22Rv1 (cell line): ENCODE measurements around the gene RNH1.

Experiments
- H3K27ac ChIP-seq: fragments of 450-650 bp; 2 replicates; pipeline ENCODE4 v1.5.1; 2017
- ZFX ChIP-seq: fragments of 450-650 bp; IDR thresholded peaks from 2 replicates; pipeline ENCODE4 v1.6.1; 2017; ENCODE audit warnings: antibody characterized with exemption, borderline replicate concordance
- TF ChIP-seq, protein P1 (sequence below): fragments of 450-650 bp; IDR thresholded peaks from 2 replicates; pipeline ENCODE4 v1.5.1; 2017; ENCODE audit warnings: mild to moderate bottlenecking

Gene RNH1

DNA sequence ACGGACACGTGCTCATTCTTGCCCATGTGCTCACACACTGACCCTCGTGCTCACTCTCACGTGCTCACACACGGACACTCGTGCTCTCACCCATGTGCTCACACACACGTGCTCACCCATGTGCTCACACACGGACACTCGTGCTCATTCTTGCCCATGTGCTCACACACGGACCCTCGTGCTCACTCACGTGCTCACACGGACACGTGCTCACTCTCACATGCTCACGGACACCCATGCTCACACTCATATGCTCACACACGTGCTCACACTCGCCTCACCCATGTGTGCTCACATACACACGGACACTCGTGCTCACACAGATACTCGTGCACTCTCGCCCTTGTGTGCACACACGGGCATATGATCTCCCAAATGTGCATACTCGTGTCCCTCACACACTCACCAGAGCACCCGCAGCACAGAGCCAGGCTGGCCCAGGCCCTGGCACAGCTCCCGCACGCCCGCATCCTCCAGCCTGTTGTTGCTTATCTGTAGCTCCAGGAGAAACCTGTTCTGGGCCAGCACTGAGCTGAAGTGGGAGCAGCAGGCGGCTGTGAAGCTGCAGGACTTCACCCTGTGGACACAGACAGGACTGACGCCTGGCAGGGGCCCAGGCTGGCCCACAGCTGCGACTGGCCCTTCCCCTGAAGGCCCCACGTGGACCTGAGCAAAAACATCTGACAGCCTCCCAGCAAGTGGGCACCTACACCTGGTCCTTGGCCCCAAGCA, 9.3 kb downstream of the RNH1 start:
- no peak overlapping the region for H3K27ac ChIP-seq
- no peak for TF ChIP-seq ZFX
- TF ChIP-seq, protein P1, sequence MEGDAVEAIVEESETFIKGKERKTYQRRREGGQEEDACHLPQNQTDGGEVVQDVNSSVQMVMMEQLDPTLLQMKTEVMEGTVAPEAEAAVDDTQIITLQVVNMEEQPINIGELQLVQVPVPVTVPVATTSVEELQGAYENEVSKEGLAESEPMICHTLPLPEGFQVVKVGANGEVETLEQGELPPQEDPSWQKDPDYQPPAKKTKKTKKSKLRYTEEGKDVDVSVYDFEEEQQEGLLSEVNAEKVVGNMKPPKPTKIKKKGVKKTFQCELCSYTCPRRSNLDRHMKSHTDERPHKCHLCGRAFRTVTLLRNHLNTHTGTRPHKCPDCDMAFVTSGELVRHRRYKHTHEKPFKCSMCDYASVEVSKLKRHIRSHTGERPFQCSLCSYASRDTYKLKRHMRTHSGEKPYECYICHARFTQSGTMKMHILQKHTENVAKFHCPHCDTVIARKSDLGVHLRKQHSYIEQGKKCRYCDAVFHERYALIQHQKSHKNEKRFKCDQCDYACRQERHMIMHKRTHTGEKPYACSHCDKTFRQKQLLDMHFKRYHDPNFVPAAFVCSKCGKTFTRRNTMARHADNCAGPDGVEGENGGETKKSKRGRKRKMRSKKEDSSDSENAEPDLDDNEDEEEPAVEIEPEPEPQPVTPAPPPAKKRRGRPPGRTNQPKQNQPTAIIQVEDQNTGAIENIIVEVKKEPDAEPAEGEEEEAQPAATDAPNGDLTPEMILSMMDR, result no peak

DNA sequence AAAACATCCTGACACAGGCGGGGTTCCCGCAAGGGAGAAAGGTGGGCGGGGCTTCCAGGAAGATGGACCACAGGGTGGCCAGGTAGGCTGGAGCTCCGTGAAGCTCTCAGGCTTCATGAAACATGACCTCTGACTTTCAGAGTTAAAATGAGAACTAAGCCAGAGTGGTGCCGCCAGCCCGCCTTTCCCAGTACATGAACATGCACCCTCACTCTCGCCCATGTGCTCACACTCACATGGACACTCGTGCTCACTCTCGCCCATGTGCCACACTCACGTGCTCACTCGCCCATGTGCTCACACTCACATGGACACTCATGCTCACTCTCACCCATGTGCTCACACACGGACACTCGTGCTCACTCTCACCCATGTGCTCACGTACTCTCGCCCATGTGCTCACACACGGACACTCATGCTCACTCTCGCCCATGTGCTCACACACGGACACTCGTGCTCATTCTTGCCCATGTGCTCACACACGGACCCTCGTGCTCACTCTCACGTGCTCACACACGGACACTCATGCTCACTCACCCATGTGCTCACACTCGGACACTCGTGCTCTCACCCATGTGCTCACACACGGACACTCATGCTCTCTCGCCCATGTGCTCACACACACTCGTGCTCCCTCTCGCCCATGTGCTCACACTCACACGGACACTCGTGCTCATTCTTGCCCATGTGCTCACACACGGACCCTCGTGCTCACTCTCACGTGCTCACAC, 10.0 kb downstream of the RNH1 start:
- TF ChIP-seq, protein P1, result no peak
- no peak for TF ChIP-seq ZFX
- H3K27ac ChIP-seq, result no peak overlapping the region

DNA sequence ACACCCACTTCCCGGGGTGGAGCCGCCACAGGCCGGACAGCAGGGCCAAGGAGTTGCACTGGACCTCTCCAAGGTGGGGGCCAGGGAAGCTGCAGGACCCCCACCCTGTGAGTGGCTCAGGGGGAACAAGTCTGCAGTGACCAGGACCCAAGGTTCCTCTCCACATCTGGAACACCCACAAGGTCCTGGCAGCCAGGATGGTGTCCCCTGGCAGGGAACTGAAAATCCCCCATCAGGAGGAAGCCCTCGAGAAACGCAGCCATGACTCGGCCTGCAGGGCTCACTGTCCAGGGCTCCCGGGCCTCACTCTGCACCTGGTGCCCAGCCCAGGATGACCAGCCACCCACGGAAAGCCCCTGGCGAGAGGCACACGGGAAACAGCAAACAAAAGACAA, 11.5 kb downstream of the RNH1 start:
- no peak for TF ChIP-seq ZFX
- TF ChIP-seq, protein P1, result no peak
- no peak overlapping the region for H3K27ac ChIP-seq

DNA sequence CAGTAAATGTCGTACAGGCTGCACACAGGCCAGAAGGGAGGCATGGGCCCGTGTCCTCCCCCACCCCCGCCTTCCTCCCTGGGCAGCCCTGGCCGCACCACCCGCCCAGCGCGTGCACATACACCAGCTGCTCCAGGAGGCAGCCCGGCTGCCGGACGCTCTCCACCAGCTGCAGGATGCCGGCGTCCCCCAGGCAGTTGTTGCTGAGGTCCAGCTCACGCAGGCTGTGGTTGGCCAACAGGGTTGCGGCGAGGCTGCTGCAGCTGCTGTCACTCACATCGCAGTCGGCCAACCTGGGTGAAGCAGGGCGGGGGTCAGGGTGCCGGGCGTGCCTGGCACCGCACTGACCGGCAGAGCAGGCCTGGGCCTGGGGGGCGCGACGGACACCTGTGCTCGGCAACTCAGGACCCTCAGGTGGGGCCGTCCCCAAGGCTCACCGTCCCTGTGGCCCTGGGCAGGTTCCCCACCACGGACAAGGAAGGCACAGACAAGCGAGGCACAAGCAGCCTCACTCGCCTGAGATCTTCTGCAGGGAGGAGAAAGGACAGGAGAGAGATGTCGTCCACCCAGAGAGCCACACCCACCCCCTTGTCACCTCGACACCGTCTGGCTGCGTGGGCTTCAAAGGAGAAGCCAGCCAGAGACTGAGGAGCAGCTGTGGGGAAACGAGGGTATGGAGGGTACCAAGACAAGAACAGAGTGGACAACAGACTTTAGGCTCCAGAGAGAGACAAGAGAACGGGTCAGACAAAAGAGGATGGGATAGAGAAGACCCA, 12.1 kb downstream of the RNH1 start:
- H3K27ac ChIP-seq, result no peak overlapping the region
- TF ChIP-seq ZFX, result no peak
- TF ChIP-seq, protein P1, result no peak

DNA sequence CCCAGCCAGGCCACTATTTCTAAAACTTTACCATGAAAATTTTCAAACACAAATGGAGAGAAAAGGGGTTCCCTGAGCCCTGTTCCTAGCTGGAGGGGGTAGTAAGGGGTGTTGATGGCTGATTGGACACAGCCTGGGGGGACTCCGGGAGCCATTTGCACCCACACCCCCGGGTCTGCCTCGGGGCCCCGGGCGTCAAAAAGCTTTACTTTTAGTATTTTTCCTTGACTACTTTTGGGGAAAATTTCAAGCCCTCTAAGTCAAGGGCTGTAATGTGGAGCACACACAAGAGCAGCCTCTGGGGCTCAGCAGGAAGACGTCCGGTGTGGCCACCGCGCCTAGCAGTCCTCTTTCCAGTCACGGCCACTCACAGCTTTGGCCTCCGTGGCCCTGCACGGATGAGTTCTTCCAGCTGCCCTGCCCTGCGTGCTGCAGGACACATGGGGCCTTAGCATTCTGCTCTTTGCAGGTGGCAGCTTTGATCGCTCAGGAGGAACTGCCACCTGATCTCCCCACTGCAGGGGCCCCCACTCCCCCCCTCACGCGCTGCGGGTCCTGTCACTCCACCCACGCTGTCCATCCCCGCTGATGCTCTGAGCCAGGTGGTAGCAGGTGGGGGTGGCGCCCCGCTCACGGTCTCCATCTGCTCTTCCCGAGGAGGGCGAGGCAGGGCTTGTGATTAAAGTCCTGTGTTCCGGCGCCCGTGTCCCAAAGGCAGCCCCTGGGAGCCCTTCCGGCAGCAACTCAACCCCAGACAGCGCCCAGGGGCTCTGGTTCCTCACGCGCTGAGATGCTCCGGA, 14.4 kb downstream of the RNH1 start:
- H3K27ac ChIP-seq, result no peak overlapping the region
- TF ChIP-seq, protein P1, result no peak
- TF ChIP-seq ZFX, result no peak

DNA sequence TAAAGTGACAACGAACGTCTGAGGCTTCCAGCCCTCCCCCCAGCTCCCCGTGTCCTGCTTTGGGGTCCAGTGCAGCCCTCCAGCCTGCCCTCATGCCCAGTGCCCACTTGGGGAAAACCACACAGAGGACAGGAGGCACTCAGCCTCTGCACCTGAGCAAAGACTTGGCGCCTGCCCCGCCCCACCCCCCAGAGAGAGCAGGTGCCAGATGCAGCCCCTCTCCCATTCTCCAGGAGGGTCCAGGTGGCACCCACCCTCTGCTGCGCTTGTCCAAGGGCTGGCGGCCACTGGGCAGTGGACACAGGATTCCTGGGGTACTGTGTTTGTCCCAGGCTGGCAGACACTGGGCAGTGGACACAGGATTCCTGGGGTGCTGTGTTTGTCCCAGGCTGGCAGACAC, 15.7 kb downstream of the RNH1 start:
- no peak overlapping the region for H3K27ac ChIP-seq
- TF ChIP-seq, protein P1, result no peak
- TF ChIP-seq ZFX, result no peak
